Smooth muscle cell (in vitro differentiated cells): ENCODE results near the gene FYN. TPM values are rescaled to one million over a fixed set of nuclear protein-coding genes. Genes with fewer than 3 reads are reported as not detected.

ENCODE experiments used
- DNase-seq: peaks from one replicate; lab custom pipeline; 2025; ENCODE audit not compliant: unreplicated experiment; lab: John Stamatoyannopoulos, UW
- H2AFZ ChIP-seq: fragments of 200-600 bp; sonication (generic); 2 replicates; pipeline ENCODE4 v1.6.0; 2016; ENCODE audit warnings: antibody characterized with exemption, low read depth, mild to moderate bottlenecking
- H3F3A ChIP-seq: fragments of 200-600 bp; sonication (generic); 2 replicates; pipeline ENCODE4 v1.6.0; 2017; ENCODE audit warnings: antibody characterized with exemption, low read depth
- H3K27ac ChIP-seq: fragments of 200-600 bp; sonication (generic); 2 replicates; pipeline ENCODE4 v1.5.1; 2016; ENCODE audit warnings: low read depth, mild to moderate bottlenecking
- H3K27me3 ChIP-seq: fragments of 200-600 bp; sonication (generic); 2 replicates; pipeline ENCODE4 v1.6.1; 2016; ENCODE audit warnings: low read depth, mild to moderate bottlenecking
- H3K36me3 ChIP-seq: fragments of 200-600 bp; sonication (generic); 2 replicates; pipeline ENCODE4 v1.5.1; 2016; ENCODE audit warnings: low read depth
- H3K4me1 ChIP-seq: fragments of 200-600 bp; sonication (generic); 2 replicates; pipeline ENCODE4 v1.5.1; 2016; ENCODE audit warnings: low read depth
- H3K4me2 ChIP-seq: fragments of 200-600 bp; sonication (generic); 2 replicates; pipeline ENCODE4 v1.6.0; 2016; ENCODE audit warnings: mild to moderate bottlenecking
- H3K4me3 ChIP-seq: fragments of 200-600 bp; sonication (generic); 2 replicates; pipeline ENCODE4 v1.5.1; 2016; ENCODE audit warnings: mild to moderate bottlenecking
- H3K79me2 ChIP-seq: fragments of 200-600 bp; sonication (generic); 2 replicates; pipeline ENCODE4 v1.6.0; 2016; ENCODE audit warnings: low read depth, mild to moderate bottlenecking
- H3K9ac ChIP-seq: fragments of 200-600 bp; sonication (generic); 2 replicates; pipeline ENCODE4 v1.6.0; 2016; ENCODE audit warnings: low read depth
- H3K9me3 ChIP-seq: fragments of 200-600 bp; sonication (generic); replicated peaks from 2 replicates; pipeline ENCODE4 v1.5.1; 2016; ENCODE audit warnings: low read depth
- H4K20me1 ChIP-seq: fragments of 200-600 bp; sonication (generic); 2 replicates; pipeline ENCODE4 v1.6.0; 2016; ENCODE audit warnings: low read depth
- CTCF ChIP-seq: fragments of 200-600 bp; sonication (generic); IDR thresholded peaks from 2 replicates; pipeline ENCODE4 v1.5.1; 2017; ENCODE audit warnings: borderline replicate concordance, mild to moderate bottlenecking, antibody characterized with exemption; ENCODE audit not compliant: insufficient read depth, poor library complexity, severe bottlenecking
- WGBS: methylation state at CpG from one replicate; pipeline ENCODE4 v1.1.7; 2016; ENCODE audit warnings: low lambda C conversion rate; 5-methylcytosine and 5-hydroxymethylcytosine counted together
- polyA plus RNA-seq: library from polyadenylated mRNA; unstranded; fragments of >200 nt; fragmentation: Nextera tagmentation; extraction: Ambion mirVana; gene quantifications from 2 replicates; pipeline ENCODE4 v1.2.1, GENCODE V29; 2016
- total RNA-seq: library from RNA; depleted of rRNA; stranded (reverse); fragments of >200 nt; gene quantifications from 2 replicates; pipeline ENCODE4 v1.2.3, GENCODE V29; 2014

Gene FYN
- total and polyA plus RNA-seq, 2 experiments from 2014 or later, result 110 to 138 TPM

- no peak for TF ChIP-seq CTCF
- Histone ChIP-seq H3K4me1 (peaks cover 25% of the 10 kb centered on the region), H2AFZ (no peak overlapping the region), H3K4me3 (no peak overlapping the region), H3K27ac (no peak overlapping the region), H3K27me3 (no peaks in the 10 kb centered on the region), H3K9me3 (no peaks in the 10 kb centered on the region), H3K4me2 (no peak overlapping the region), H3K79me2 (peaks cover 30% of the 10 kb centered on the region), H3F3A (no peaks in the 10 kb centered on the region), H3K36me3 (no peaks in the 10 kb centered on the region), H3K9ac (no peak overlapping the region), H4K20me1 (peaks cover 60% of the 10 kb centered on the region)
- WGBS, result 92% methylated on average over 5 of the region's 5 CpGs
- no peak for DNase-seq
These were observed 125.4 kb downstream of the FYN start for GRCh38 chr6:111747829-111748228.

- H3K9me3 ChIP-seq, result no peaks in the 10 kb centered on the region
- peaks cover 60% of the 10 kb centered on the region for H4K20me1 ChIP-seq
- DNase-seq, result no peak
- 74% methylated on average over 6 of the region's 6 CpGs for WGBS
- no peaks in the 10 kb centered on the region for H3K36me3 ChIP-seq
- no peak overlapping the region for H3K27ac ChIP-seq
- no peak for TF ChIP-seq CTCF
- H3K27me3 ChIP-seq, result no peaks in the 10 kb centered on the region
- H2AFZ ChIP-seq, result no peak overlapping the region
- no peak overlapping the region for H3K4me3 ChIP-seq
- H3K9ac ChIP-seq, result no peak overlapping the region
- no peaks in the 10 kb centered on the region for H3F3A ChIP-seq
- H3K4me2 ChIP-seq, result no peak overlapping the region
- H3K4me1 ChIP-seq, result peaks cover 25% of the 10 kb centered on the region
- H3K79me2 ChIP-seq, result peaks cover 27% of the 10 kb centered on the region
These were observed 125.9 kb downstream of the FYN start for GRCh38 chr6:111747396-111747795.

GRCh38 chr6:111746983-111747382 is 126.3 kb downstream of the FYN start:
- no peak for TF ChIP-seq CTCF
- H3K36me3 ChIP-seq, result no peaks in the 10 kb centered on the region
- no peak overlapping the region for H3K27ac ChIP-seq
- no peak for DNase-seq
- H3K4me1 ChIP-seq, result peaks cover 25% of the 10 kb centered on the region
- H3K4me3 ChIP-seq, result no peak overlapping the region
- no peak overlapping the region for H2AFZ ChIP-seq
- no peaks in the 10 kb centered on the region for H3K9me3 ChIP-seq
- H3K79me2 ChIP-seq, result peaks cover 27% of the 10 kb centered on the region
- H3K4me2 ChIP-seq, result no peak overlapping the region
- H3F3A ChIP-seq, result no peaks in the 10 kb centered on the region
- peaks cover 57% of the 10 kb centered on the region for H4K20me1 ChIP-seq
- no peak overlapping the region for H3K9ac ChIP-seq
- H3K27me3 ChIP-seq, result no peaks in the 10 kb centered on the region

GRCh38 chr6:111745636-111746035 is 127.6 kb downstream of the FYN start:
- Histone ChIP-seq H3K27ac (no peak overlapping the region), H3K9ac (no peak overlapping the region), H4K20me1 (peaks cover 50% of the 10 kb centered on the region), H3K27me3 (no peaks in the 10 kb centered on the region), H3K4me2 (no peak overlapping the region), H3K79me2 (peaks cover 19% of the 10 kb centered on the region), H3K4me1 (peaks cover 20% of the 10 kb centered on the region), H3K36me3 (no peaks in the 10 kb centered on the region), H2AFZ (no peak overlapping the region), H3F3A (no peaks in the 10 kb centered on the region), H3K4me3 (no peak overlapping the region), H3K9me3 (no peaks in the 10 kb centered on the region)
- TF ChIP-seq CTCF, result no peak
- 94% methylated on average over 1 of the region's 1 CpG for WGBS
- DNase-seq, result no peak
